HG03135 (cell line): Measurements from ENCODE around the gene ATP6V1B1.

Experiments used
- ATAC-seq: cut with Tn5 transposase; IDR thresholded peaks from one replicate; pipeline ENCODE4 v1.9.1; 2021; ENCODE audit warnings: mild to moderate bottlenecking, moderate library complexity; ENCODE audit not compliant: unreplicated experiment

Gene ATP6V1B1

GRCh38 chr2:70964596-70965386 is 29.1 kb downstream of the ATP6V1B1 start:
- peak; percentile 79 for ATAC-seq

DNA sequence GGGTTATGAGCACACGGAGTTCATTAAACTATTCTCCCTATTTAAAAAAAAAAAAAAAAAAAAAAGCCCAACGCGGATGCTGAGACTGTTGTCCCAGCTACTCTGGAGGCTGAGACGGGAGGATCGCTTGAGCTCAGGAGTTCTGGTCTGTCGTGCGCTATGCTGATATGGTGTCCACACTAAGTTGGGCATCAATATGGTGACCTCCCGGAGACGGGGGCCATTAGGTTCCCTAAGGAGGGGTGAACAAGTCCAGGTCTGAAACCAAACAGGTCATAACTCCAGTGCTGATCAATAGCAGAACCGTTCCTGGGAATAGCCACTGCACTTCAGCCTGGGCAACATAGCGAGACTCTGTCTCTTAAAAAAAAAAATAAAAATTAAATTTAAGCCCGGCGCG is 29.8 kb downstream of the ATP6V1B1 start:
- ATAC-seq = no peak

DNA sequence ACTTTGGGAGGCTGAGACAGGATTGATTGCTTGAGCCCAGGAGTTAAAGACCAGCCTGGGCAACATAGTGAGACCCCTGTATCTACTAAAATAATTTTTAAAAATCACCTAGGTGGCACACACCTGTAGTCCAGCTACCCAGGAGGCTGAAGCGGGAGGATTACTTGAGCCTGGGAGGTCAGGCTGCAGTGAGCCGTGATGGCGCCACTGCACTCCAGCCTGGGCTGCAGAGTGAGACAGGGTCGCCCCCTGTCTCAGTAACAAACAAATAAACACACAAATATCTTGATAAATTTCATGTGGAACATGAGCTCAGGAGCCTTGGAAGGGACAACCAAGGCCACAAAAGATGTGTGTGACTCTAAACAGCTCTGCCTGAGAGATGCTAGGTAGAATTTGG is 31.0 kb downstream of the ATP6V1B1 start:
- no peak for ATAC-seq

- no peak for ATAC-seq
Observed at GRCh38 chr2:70967189-70967588, 31.5 kb downstream of the ATP6V1B1 start.

DNA sequence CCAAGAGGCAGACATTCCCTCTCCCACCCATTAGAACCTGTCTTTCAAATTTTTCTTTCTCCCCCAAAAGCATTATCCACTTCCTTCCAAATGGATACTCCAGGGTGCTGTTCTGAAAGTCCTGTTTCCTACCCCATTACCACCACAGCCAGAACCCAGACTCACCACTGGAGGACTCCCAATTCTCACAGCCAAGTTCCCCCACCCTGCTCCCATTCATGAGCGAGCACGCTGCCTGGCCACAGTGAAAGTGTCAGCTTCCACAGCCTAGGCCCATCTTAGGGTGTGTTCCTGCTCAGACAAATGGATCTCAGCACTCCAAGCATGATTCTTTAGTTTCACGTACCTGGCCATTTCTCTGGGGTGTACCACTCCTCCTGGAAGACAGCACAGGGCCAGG is 38.9 kb downstream of the ATP6V1B1 start:
- no peak for ATAC-seq

GRCh38 chr2:70975237-70975636 is 39.5 kb downstream of the ATP6V1B1 start:
- no peak for ATAC-seq

DNA sequence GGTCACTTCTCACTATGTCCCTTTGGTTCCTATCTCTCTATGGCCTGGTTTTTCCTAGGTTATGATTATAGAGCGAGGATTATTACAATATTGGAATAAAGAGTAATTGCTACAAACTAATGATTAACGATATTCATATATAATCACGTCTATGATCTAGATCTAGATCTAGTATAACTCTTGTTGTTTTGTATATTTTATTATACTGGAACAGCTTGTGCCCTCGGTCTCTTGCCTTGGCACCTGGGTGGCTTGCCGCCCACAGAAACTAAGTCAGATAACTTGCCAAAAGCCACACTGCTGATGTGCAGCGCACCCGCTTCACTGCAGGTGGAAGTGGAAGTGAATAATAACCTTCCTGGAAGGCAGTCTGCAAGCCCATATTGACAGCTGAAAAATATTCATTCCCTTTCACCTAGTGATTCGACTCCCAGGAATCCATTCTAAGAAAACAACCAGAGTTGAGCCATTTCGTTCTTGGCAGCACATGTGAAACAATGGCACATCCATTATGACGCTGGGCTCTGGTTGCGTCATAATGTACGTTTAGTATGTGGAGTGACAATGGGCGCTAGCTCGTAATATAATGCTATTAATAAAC is 42.0 kb downstream of the ATP6V1B1 start:
- ATAC-seq = no peak

DNA sequence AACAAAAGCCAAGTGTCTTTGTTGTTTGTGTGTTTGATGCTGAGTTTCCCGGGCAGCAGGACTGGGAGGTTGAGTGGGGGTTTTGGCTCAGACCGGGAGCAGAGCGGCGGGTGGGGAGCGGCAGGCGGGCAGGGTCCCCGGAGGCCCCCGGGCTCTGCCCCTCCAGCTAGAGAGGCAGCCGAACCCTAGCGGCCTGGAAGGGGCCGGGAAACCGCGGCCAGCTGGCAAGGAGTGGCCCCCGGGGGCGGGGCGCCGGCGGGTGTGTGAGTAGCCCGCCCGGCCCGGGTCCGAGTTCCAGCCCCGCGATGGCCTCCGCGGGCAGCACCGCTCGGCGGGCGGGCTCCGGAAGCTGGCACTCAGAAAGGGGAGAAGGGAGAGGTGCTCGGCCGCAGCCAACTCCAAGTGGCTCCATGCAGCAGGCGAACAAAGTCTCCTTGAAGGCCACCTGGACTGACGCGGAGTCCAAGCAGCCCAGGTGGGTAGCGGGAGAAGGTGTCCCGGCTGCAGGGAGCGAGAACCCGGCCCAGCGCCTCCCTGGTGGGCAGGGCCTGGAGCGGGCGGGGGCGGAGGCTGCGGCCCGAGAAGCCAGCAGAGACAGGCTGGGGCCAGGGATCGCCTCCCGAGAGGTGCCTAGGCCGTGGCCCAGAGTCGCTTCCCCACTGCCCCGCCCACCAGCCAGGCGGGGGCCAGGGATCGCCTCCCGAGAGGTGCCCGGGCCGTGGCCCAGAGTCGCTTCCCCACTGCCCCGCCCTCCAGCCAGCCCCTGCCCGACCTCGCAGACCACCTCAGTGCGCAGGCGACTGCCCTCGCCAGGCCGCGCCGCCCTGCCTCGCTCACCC is 42.9 kb downstream of the ATP6V1B1 start, which contains the start of gene ANKRD53:
Gene ANKRD53, plus strand, starts transcription at position 290 of the 839 bp plus-strand sequence. Its CDS starts 16 bp downstream, at position 306.
- ATAC-seq = no peak

- no peak for ATAC-seq
Observed at GRCh38 chr2:70979180-70979488, 43.4 kb downstream of the ATP6V1B1 start.

DNA sequence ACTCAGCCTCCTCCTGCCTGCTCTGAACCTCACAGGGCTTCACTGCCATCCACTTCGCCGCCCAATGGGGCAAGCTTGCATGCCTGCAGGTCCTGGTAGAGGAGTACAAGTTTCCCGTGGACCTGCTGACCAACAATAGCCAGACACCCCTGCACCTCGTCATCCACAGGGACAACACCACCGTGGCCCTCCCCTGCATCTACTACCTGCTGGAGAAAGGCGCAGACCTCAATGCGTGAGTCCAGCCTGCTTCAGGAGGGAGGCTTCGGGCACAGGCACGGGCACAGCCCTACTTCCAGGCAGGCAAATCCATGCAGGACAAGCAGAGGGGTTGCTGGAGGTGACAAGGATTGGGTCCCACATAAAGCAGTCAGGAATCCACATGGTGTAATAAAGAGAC is 43.9 kb downstream of the ATP6V1B1 start:
- ATAC-seq = no peak

- ATAC-seq = no peak
Observed at GRCh38 chr2:70981421-70981820, 45.7 kb downstream of the ATP6V1B1 start.

- ATAC-seq = no peak
Observed at GRCh38 chr2:70981866-70982810, 46.4 kb downstream of the ATP6V1B1 start.

- ATAC-seq = no peak
Observed at GRCh38 chr2:70982971-70983370, 47.3 kb downstream of the ATP6V1B1 start.

DNA sequence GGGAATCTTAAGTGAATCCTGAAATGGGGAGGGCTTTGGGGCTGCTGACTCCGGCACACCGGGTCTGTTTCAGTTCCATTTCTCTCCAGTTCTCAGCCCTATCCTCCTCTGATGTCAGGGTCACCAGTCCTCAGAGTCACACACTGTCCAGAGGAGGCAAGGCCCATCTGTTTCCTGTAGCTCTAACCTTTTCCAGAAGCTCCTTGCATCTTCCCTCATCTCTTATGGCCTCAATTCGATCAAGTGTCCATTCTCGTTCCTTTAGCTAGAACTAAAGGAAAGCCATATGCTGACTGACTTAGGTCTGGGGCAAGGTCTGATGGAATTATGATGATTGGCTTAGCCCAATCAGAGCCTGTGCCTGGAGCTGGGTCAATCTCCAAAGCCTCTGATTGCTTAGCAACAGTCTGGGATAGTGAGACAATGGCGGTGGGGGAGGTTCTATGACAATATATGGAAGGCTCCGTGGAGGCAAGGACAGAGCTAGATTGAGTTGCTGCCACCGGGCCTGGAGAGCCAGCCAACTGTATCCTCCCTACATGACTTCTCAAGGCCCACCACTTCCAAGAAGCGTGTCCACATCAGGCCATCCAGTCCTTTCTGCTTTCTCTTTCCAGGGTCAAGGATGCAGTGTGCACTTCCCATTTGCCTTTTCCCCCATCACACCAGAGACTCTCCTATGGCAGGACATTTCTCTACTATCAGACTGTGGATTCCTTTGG is 48.0 kb downstream of the ATP6V1B1 start:
- no peak for ATAC-seq

DNA sequence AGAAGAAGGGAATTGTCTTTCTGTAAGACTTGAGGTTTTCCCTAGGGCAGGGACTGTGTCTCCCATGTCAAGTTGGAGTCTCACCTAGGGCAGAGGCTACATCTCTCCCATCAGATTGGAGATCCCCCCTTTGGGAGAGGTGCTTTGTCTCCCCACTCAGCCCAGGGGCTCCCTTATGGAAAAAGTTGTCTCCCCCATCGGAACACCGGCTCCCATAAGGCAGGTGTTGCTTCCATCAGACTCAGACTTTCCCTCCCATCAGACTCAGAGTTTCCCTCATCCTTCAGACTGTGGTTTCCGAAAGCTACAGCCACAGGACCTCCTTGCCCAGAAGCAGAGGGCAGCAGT is 48.5 kb downstream of the ATP6V1B1 start:
- no peak for ATAC-seq

DNA sequence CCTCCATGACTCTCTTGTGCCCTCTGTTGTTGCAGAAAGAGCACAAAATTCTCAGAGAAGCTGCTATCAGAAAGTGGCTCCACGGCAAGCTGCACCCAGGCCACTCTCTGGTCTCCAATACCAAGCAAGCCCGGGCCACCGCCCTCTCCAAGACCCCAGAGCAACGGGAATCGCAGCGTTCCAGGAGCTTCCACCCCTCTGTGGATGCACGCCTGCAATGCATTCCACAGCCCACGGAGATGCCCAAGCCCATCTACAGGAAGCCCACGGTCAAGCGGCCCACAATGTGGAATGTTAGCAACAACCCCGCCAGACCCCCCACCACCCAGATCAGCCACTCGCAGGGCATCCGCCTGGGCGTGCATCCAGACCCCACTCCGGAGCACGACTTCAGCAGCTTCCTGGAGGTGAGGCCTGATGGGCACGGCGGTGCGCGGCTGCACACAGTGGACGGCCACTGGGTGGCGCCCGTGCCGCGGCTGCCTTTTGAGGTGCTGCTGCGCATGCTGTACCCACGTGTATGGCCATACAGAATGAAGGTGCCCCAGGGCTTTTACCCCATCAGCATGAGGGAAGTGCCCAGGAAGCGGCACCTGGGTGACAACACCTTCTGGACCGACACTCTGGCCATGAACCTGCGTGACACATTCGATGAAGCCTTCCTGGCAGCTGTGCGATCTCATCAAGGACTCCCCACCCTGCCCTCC is 49.0 kb downstream of the ATP6V1B1 start:
- peak; percentile 97 for ATAC-seq

DNA sequence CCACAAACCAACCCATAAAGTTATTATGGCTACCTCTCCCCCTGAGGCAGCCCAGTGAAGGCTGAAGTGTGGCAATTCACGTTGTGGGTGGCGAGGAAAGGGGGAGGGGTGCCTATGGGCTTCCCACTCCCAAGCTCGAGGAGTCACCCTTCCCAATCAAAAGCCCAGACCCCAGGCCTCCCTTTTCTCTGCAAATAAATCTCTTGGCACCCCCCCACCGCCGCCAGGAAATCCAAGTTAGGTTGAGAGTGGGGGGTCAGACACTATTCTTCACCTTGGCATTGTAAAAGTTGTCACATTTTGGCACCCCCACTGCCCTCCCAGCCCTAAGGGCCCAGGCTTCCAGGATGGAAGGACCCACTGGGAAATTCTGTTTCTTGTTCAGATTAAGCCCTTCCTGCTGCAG is 49.6 kb downstream of the ATP6V1B1 start:
- ATAC-seq = no peak

GRCh38 chr2:70985956-70986355 is 50.3 kb downstream of the ATP6V1B1 start:
- ATAC-seq = no peak

DNA sequence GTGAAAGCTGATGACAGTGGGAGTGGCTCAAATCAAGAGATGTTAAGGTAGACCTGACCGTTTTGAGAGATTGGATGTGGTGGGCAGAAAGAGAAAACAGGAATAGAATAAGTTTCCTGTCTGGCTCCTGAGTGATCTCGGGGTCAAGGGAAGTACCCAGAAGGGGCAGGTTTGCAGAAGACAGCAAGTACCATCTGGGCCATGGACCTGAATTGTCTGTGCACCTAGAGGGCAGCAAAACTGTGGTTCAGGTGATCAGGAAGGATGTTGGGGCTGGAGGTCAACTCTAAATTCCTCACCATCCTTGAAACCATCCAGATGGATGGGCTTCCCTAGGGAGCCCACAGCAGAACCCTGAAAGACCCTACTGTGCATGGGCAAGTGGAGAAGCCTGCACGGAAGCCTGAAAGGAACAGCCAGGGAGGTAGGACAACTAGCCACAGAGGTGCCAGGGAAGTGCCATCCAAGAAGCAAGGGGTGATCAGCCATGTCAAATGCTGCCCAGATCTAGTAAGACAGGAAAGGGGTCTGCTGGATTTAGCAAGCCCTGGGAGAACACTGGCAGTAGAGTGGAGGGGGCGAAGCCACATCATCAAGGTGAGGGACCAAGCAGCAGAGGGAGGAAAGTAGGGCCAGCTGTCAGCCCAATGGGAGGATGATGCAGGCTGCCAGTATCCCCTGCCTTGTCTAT is 50.9 kb downstream of the ATP6V1B1 start:
- ATAC-seq = no peak
